ENCODE measurements around the gene AUTS2. TPM values are rescaled to one million over a fixed set of nuclear protein-coding genes. Genes with fewer than 3 reads are reported as not detected.

AUTS2 gene
- total and polyA plus RNA-seq, 4 experiments from 2014 or later: 3.4 to 35.2 (median 25.5) TPM

- Mint-ChIP-seq H3K4me3 (no peak overlapping the region), H3K27ac (no peak overlapping the region), H3K4me1 (no peaks in the 10 kb centered on the region), H3K36me3 (no peaks in the 10 kb centered on the region), H3K27me3 (peaks cover 0 to 2% of the 10 kb centered on the region in 2 donors), H3K9me3 (peaks cover 0 to 4% (median 0%) of the 10 kb centered on the region in 8 donors)
- no peaks in the 10 kb centered on the region for H3K9me3 ChIP-seq (ENCODE audit: control insufficient read depth in 1 of 2, low read length in 2 of 2)
- H3K4me1 ChIP-seq (ENCODE audit: insufficient read depth, low read length): no peaks in the 10 kb centered on the region
- H3K36me3 ChIP-seq (ENCODE audit: insufficient read depth, low read length): no peaks in the 10 kb centered on the region
- H3K4me3 ChIP-seq (ENCODE audit: low read length in 2 of 2): no peak overlapping the region
- H3K27me3 ChIP-seq (ENCODE audit: insufficient read depth, low read length): no peaks in the 10 kb centered on the region
- no peak for DNase-seq
- CTCF ChIA-PET (ENCODE audit: partially characterized antibody): no interaction called here
- POLR2A ChIA-PET (ENCODE audit: partially characterized antibody): no interaction called here
- intact Hi-C loops (cut with micrococcal nuclease): no loop called here
- no peak overlapping the region for H3K27ac ChIP-seq (ENCODE audit: low read depth, low read length)
Observed at GRCh38 chr7:70056363-70056762, 458.1 kb downstream of the AUTS2 start.

- Histone ChIP-seq H3K9me3 (ENCODE audit: control insufficient read depth in 1 of 2, low read length in 2 of 2) (no peaks in the 10 kb centered on the region), H3K27me3 (ENCODE audit: insufficient read depth, low read length) (no peaks in the 10 kb centered on the region), H3K36me3 (ENCODE audit: insufficient read depth, low read length) (no peaks in the 10 kb centered on the region), H3K4me1 (ENCODE audit: insufficient read depth, low read length) (no peaks in the 10 kb centered on the region), H3K27ac (ENCODE audit: low read depth, low read length) (no peak overlapping the region), H3K4me3 (ENCODE audit: low read length in 2 of 2) (no peak overlapping the region)
- CTCF ChIA-PET (ENCODE audit: partially characterized antibody): interaction anchor here (1.8 kb wide), 1 partner anchor 12 kb away, joined by 4 read pairs; no protein-coding TSS in a partner anchor
- H3K27ac Mint-ChIP-seq: no peak overlapping the region
- peaks cover 0 to 4% (median 0%) of the 10 kb centered on the region in 8 donors for H3K9me3 Mint-ChIP-seq
- intact Hi-C loops (cut with micrococcal nuclease): no loop called here
- no peaks in the 10 kb centered on the region for H3K4me1 Mint-ChIP-seq
- H3K36me3 Mint-ChIP-seq: no peaks in the 10 kb centered on the region
- no peak for DNase-seq
- no peak overlapping the region for H3K4me3 Mint-ChIP-seq
- POLR2A ChIA-PET (ENCODE audit: partially characterized antibody): no interaction called here
- H3K27me3 Mint-ChIP-seq: no peaks in the 10 kb centered on the region
Observed at GRCh38 chr7:70060298-70061068, 462.2 kb downstream of the AUTS2 start.

- no peaks in the 10 kb centered on the region for H3K27me3 ChIP-seq (ENCODE audit: insufficient read depth, low read length)
- H3K36me3 ChIP-seq (ENCODE audit: insufficient read depth, low read length): no peaks in the 10 kb centered on the region
- no peaks in the 10 kb centered on the region for H3K4me1 Mint-ChIP-seq
- POLR2A ChIA-PET (ENCODE audit: partially characterized antibody): no interaction called here
- no peak overlapping the region for H3K27ac Mint-ChIP-seq
- H3K27ac ChIP-seq (ENCODE audit: low read depth, low read length): no peak overlapping the region
- intact Hi-C loops (cut with micrococcal nuclease): no loop called here
- DNase-seq: no peak
- no peak overlapping the region for H3K4me3 Mint-ChIP-seq
- H3K27me3 Mint-ChIP-seq: no peaks in the 10 kb centered on the region
- no peaks in the 10 kb centered on the region for H3K9me3 Mint-ChIP-seq
- CTCF ChIA-PET (ENCODE audit: partially characterized antibody): no interaction called here
- H3K36me3 Mint-ChIP-seq: no peaks in the 10 kb centered on the region
- H3K4me1 ChIP-seq (ENCODE audit: insufficient read depth, low read length): no peaks in the 10 kb centered on the region
- H3K9me3 ChIP-seq (ENCODE audit: control insufficient read depth in 1 of 2, low read length in 2 of 2): no peaks in the 10 kb centered on the region
- H3K4me3 ChIP-seq (ENCODE audit: low read length in 2 of 2): no peak overlapping the region
Observed at GRCh38 chr7:70063371-70063770, 465.1 kb downstream of the AUTS2 start.

GRCh38 chr7:70063927-70064326 lies 465.7 kb downstream of the AUTS2 start:
- Histone ChIP-seq H3K9me3 (ENCODE audit: control insufficient read depth in 1 of 2, low read length in 2 of 2) (no peaks in the 10 kb centered on the region), H3K4me1 (ENCODE audit: insufficient read depth, low read length) (no peaks in the 10 kb centered on the region), H3K4me3 (ENCODE audit: low read length in 2 of 2) (no peak overlapping the region), H3K27ac (ENCODE audit: low read depth, low read length) (no peak overlapping the region), H3K27me3 (ENCODE audit: insufficient read depth, low read length) (no peaks in the 10 kb centered on the region), H3K36me3 (ENCODE audit: insufficient read depth, low read length) (no peaks in the 10 kb centered on the region)
- no peaks in the 10 kb centered on the region for H3K27me3 Mint-ChIP-seq
- H3K4me3 Mint-ChIP-seq: no peak overlapping the region
- ChIA-PET POLR2A (ENCODE audit: partially characterized antibody) (no interaction called here), CTCF (ENCODE audit: partially characterized antibody) (no interaction called here)
- intact Hi-C loops (cut with micrococcal nuclease): no loop called here
- no peak for DNase-seq
- no peaks in the 10 kb centered on the region for H3K4me1 Mint-ChIP-seq
- H3K27ac Mint-ChIP-seq: no peak overlapping the region
- no peaks in the 10 kb centered on the region for H3K36me3 Mint-ChIP-seq
- H3K9me3 Mint-ChIP-seq: no peaks in the 10 kb centered on the region

- no peak overlapping the region for H3K4me3 ChIP-seq (ENCODE audit: low read length in 2 of 2)
- CTCF ChIA-PET (ENCODE audit: partially characterized antibody): no interaction called here
- no peaks in the 10 kb centered on the region for H3K27me3 Mint-ChIP-seq
- no peaks in the 10 kb centered on the region for H3K9me3 ChIP-seq (ENCODE audit: control insufficient read depth in 1 of 2, low read length in 2 of 2)
- no peak overlapping the region for H3K4me3 Mint-ChIP-seq
- no peaks in the 10 kb centered on the region for H3K27me3 ChIP-seq (ENCODE audit: insufficient read depth, low read length)
- no peaks in the 10 kb centered on the region for H3K4me1 Mint-ChIP-seq
- no peaks in the 10 kb centered on the region for H3K4me1 ChIP-seq (ENCODE audit: insufficient read depth, low read length)
- no peak overlapping the region for H3K27ac Mint-ChIP-seq
- no peaks in the 10 kb centered on the region for H3K36me3 Mint-ChIP-seq
- no peaks in the 10 kb centered on the region for H3K9me3 Mint-ChIP-seq
- intact Hi-C loops (cut with micrococcal nuclease): no loop called here
- H3K36me3 ChIP-seq (ENCODE audit: insufficient read depth, low read length): no peaks in the 10 kb centered on the region
- DNase-seq: no peak
- no peak overlapping the region for H3K27ac ChIP-seq (ENCODE audit: low read depth, low read length)
- POLR2A ChIA-PET (ENCODE audit: partially characterized antibody): no interaction called here
Observed at GRCh38 chr7:70066844-70067243, 468.6 kb downstream of the AUTS2 start.

GRCh38 chr7:70068531-70068930 lies 470.3 kb downstream of the AUTS2 start:
- Mint-ChIP-seq H3K4me1 (no peaks in the 10 kb centered on the region), H3K4me3 (no peak overlapping the region), H3K36me3 (no peaks in the 10 kb centered on the region), H3K9me3 (no peaks in the 10 kb centered on the region), H3K27ac (no peak overlapping the region), H3K27me3 (no peaks in the 10 kb centered on the region)
- ChIA-PET POLR2A (ENCODE audit: partially characterized antibody) (no interaction called here), CTCF (ENCODE audit: partially characterized antibody) (no interaction called here)
- no peak overlapping the region for H3K27ac ChIP-seq (ENCODE audit: low read depth, low read length)
- intact Hi-C loops (cut with micrococcal nuclease): no loop called here
- H3K4me3 ChIP-seq (ENCODE audit: low read length in 2 of 2): no peak overlapping the region
- H3K4me1 ChIP-seq (ENCODE audit: insufficient read depth, low read length): no peaks in the 10 kb centered on the region
- DNase-seq: no peak
- H3K36me3 ChIP-seq (ENCODE audit: insufficient read depth, low read length): no peaks in the 10 kb centered on the region
- H3K27me3 ChIP-seq (ENCODE audit: insufficient read depth, low read length): no peaks in the 10 kb centered on the region
- no peaks in the 10 kb centered on the region for H3K9me3 ChIP-seq (ENCODE audit: control insufficient read depth in 1 of 2, low read length in 2 of 2)

GRCh38 chr7:70069977-70070376 lies 471.7 kb downstream of the AUTS2 start:
- no peaks in the 10 kb centered on the region for H3K4me1 ChIP-seq (ENCODE audit: insufficient read depth, low read length)
- H3K36me3 ChIP-seq (ENCODE audit: insufficient read depth, low read length): no peaks in the 10 kb centered on the region
- Mint-ChIP-seq H3K4me1 (no peaks in the 10 kb centered on the region), H3K4me3 (no peak overlapping the region), H3K27ac (no peak overlapping the region), H3K27me3 (no peaks in the 10 kb centered on the region), H3K9me3 (peaks cover 0 to 2% (median 0%) of the 10 kb centered on the region in 8 donors), H3K36me3 (no peaks in the 10 kb centered on the region)
- no peaks in the 10 kb centered on the region for H3K9me3 ChIP-seq (ENCODE audit: control insufficient read depth in 1 of 2, low read length in 2 of 2)
- ChIA-PET POLR2A (ENCODE audit: partially characterized antibody) (no interaction called here), CTCF (ENCODE audit: partially characterized antibody) (no interaction called here)
- DNase-seq: no peak
- intact Hi-C loops (cut with micrococcal nuclease): no loop called here
- no peaks in the 10 kb centered on the region for H3K27me3 ChIP-seq (ENCODE audit: insufficient read depth, low read length)
- H3K27ac ChIP-seq (ENCODE audit: low read depth, low read length): no peak overlapping the region
- H3K4me3 ChIP-seq (ENCODE audit: low read length in 2 of 2): no peak overlapping the region

Measured in CD4-positive, alpha-beta memory T cell (primary cell).